Measurements from ENCODE around the gene PDILT.
"Not testable (repeated sequence)": the region's sequence is repeated elsewhere in the genome, so short reads cannot be mapped to it uniquely, and the experiment has no call there.

PDILT gene

DNA sequence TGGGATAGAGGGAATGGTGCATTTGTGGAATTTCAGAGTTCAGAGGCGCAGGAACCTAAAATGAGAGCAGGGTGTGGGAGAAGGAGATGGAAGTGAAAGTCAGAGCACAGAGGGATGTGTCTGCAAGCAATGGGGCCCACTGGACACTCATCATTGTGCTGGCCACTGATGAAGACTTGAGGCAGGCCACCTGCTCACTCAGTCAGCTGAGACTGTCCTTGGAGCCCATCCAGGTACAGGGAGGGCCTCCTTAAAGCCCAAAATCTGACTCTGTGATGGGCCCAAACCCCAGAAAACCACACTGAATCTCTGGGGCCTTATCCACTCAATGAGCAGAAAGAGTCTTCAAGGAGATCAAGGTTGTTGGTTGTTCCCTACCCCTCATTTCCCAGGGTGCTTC, 82.9 kb downstream of the PDILT start:
- POLR2A ChIA-PET = no interaction called here
- TF ChIP-seq, protein P1, sequence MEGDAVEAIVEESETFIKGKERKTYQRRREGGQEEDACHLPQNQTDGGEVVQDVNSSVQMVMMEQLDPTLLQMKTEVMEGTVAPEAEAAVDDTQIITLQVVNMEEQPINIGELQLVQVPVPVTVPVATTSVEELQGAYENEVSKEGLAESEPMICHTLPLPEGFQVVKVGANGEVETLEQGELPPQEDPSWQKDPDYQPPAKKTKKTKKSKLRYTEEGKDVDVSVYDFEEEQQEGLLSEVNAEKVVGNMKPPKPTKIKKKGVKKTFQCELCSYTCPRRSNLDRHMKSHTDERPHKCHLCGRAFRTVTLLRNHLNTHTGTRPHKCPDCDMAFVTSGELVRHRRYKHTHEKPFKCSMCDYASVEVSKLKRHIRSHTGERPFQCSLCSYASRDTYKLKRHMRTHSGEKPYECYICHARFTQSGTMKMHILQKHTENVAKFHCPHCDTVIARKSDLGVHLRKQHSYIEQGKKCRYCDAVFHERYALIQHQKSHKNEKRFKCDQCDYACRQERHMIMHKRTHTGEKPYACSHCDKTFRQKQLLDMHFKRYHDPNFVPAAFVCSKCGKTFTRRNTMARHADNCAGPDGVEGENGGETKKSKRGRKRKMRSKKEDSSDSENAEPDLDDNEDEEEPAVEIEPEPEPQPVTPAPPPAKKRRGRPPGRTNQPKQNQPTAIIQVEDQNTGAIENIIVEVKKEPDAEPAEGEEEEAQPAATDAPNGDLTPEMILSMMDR (IDR thresholded peaks at IDR 0.05; ENCODE audit: control extremely low read depth, extremely low read depth, low read depth, missing control alignments) = no peak
- CTCF ChIA-PET = no interaction called here
- no peak for DNase-seq (ENCODE audit: extremely low spot score)

DNA sequence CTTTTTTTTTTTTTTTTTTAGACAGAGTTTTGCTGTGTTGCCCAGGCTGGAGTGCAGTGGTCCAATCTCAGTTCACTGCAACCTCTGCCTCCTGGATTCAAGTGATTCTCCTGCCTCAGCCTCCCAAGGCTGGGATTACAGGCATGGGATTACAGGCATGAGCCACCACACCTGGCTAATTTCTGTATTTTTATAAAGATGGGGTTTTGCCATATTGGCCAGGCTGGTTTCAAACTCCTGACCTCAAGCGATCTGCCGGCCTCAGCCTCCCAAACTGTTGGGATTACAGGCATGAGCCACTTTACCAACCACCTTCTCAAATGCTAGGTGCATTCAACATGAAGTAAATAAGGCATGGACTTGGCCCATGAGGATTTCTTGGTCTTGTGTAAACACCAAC, 83.5 kb downstream of the PDILT start:
- DNase-seq (ENCODE audit: extremely low spot score); POLR2A ChIA-PET: not testable (repeated sequence)
- CTCF ChIA-PET = interaction anchor here (2.2 kb wide), 1 partner anchor 20 kb away, joined by 6 read pairs; no protein-coding TSS in a partner anchor

DNA sequence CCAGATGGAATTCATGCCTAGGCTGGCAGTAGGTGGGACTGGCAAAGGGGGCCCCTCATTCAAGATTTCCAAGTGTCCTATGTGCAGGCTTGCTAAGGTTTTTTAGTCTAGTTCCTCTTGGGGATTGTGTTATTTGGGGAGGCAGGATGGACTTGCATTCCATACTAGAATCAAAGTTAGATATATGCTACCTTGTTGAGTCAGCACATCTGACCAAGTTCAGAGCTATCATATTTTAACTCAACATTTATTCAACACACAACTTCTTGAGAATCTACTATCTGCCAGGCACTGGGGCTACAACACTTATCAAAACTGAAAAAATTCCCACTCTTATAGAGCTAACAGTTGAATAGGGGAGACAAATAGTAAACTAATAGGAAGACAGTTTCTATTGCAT, 83.9 kb downstream of the PDILT start:
- DNase-seq (ENCODE audit: extremely low spot score) = no peak
- TF ChIP-seq, protein P1 (IDR thresholded peaks at IDR 0.05; ENCODE audit: control extremely low read depth, extremely low read depth, low read depth, missing control alignments) = no peak
- ChIA-PET CTCF (interaction anchor here (2.2 kb wide), 1 partner anchor 19 kb away, joined by 6 read pairs; no protein-coding TSS in a partner anchor), POLR2A (no interaction called here)

DNA sequence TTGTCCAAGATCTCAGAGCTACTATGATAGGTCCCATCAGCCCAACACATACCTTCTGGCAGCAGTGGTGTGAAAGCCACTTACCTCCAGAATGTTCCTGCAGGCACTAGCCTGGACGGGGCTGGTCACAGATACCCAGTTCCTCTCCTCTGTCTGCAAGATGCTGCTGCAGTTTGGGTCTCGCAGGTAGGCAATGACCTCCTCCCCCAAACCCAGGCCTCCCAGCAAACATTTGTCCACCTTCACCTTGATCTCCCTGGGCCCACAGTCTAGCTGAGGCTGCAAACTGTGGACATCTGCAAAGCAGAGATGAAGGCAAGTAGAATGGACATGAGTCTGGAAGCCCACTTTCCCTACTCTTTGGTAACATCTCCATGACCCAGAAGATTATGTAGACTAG, 84.4 kb downstream of the PDILT start:
- TF ChIP-seq, protein P1 (IDR thresholded peaks at IDR 0.05; ENCODE audit: control extremely low read depth, extremely low read depth, low read depth, missing control alignments) = no peak
- ChIA-PET CTCF (interaction anchor here (1.0 to 2.2 kb wide), 2 partner anchors 8 to 19 kb away, joined by 4 to 6 read pairs; no protein-coding TSS in a partner anchor), POLR2A (no interaction called here)
- DNase-seq (ENCODE audit: extremely low spot score) = no peak

DNA sequence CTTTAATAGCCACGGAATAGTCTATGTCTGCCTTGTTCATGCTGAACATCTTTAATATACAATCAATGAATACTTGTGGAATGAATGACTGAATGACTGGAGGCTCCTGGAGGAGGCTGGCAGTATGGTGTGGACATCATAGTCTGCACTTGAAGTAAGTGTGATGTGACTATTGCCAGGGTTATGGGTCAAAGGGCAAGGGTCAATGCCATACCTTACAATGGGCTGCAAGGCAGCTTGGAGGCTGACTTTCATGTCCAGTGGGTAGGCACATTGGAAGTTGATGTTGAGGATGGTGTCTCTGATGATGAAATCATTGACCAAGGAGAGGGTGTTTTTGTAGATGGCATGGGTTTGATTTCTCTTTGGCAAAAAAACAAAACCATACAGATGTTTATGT, 85.1 kb downstream of the PDILT start:
- CTCF ChIA-PET = interaction anchor here (1.0 to 2.2 kb wide), 2 partner anchors 8 to 18 kb away, joined by 4 to 6 read pairs; no protein-coding TSS in a partner anchor
- POLR2A ChIA-PET = no interaction called here
- TF ChIP-seq, protein P1 (IDR thresholded peaks at IDR 0.05; ENCODE audit: control extremely low read depth, extremely low read depth, low read depth, missing control alignments) = no peak
- no peak for DNase-seq (ENCODE audit: extremely low spot score)

DNA sequence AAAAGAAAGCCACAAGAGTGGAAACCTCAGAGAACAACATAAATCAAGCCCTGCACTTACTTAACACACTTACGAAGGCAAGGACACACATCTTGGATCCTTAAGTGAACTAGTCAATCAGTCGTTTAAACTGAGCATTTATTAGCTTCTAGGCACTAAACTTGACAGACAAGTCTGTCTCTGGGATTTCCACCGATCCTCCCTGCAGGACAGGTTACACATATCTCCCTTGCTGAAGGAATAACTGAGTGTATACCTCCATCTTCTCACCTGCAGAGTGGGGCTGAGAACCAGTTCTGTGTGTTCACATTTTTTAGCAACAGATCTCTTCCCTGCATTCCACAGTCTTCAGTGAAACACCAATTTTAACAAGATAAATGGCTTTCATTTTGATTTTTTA, 86.1 kb downstream of the PDILT start:
- no peak for DNase-seq (ENCODE audit: extremely low spot score)
- ChIA-PET POLR2A (no interaction called here), CTCF (no interaction called here)
- TF ChIP-seq, protein P1 (IDR thresholded peaks at IDR 0.05; ENCODE audit: control extremely low read depth, extremely low read depth, low read depth, missing control alignments) = no peak

DNA sequence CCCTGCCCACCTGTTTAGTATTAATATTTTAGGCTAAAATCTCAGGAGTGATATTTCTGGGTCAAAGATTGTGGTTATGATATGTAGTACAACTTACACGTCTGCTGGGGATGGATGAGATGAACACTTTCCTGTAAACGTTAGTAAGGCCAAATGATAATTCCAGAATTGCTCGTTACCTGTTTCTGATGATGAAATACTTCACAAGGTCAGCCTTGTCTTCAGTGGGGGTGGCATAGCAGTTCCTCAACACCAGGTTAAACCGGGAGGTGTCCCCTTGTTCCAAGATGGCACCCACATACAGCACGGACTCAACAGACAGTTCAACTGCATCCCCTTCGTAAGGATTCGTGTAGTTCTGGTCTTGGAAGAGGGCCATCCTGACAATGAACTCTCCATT, 86.5 kb downstream of the PDILT start:
- DNase-seq (ENCODE audit: extremely low spot score) = no peak
- TF ChIP-seq, protein P1 (IDR thresholded peaks at IDR 0.05; ENCODE audit: control extremely low read depth, extremely low read depth, low read depth, missing control alignments) = no peak
- ChIA-PET POLR2A (no interaction called here), CTCF (interaction anchor here (1.0 kb wide), 1 partner anchor 18 kb away, joined by 8 read pairs; no protein-coding TSS in a partner anchor)
